DMS 273 (cell line): Measurements from ENCODE around the gene ADAMTS15.

Source experiments
- DNase-seq: peaks from one replicate; lab custom pipeline; 2025; ENCODE audit not compliant: unreplicated experiment; lab: John Stamatoyannopoulos, UW

Gene ADAMTS15

DNA sequence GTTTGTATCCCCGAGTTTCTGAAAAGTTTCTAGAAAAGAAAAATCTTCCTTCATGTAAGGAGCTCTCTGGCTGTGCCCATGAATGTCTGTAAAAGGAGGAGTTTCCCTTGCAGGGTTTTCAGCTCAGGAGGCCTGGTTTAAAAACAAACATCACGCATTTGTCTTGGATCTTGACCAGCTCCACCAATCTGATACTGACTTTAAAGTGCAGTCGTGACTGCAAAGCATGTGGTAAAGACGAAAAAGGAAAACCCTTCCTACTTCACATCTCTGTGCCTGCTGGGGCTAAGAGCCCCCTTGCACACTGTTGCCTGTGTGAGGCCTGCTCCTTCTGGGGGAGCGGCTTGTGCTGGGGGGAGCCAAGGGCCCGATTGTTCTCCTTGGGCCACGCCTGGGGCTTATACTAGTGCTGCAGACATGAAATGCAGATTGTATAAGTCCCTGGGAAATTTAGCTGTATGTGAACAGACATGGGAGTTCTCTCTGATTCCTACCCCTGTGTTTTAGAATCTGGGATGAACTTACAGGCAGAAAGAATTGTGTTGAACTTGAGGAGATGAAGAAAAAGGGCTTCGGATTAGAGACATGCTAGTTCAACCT, 62.1 kb downstream of the ADAMTS15 start:
- DNase-seq = peak; percentile 17

DNA sequence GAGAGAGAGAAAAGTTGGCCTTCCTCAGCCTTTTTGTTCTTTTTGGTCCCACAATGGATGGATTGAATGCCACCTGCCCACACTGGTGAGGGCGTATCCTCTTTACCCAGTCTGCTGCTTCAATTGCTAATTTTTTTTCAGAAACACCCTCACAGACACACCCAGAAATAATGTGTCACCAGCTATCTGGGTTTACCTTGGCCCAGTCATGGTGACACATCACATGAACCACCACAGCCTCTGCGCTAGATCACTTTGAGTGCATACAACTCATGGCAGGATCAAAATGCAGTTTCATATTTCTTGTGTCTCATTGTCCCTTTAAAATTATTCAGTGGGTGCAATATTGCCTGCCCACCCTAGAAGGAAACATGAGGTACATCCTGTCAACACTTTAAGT, 63.3 kb downstream of the ADAMTS15 start:
- DNase-seq = no peak

DNA sequence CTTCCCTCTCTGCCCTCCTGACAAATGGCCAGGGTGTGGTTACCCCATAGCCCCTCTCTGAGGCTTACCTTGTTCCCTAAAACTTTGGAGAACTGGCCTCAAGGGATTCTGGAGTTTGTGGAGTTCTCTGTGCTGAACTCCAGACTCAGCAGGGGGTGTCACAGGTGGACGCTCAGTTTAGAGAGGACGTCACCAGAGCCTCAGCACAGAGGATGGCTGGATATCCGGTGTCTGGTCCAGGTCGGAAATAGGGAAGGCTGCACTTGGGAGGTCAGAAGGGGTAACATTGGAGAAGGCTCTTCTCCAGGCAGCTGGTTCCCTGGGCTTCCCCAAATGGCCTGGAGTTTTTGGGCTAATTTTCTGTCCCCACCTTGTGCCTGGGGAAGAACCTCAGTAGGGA, 64.2 kb downstream of the ADAMTS15 start:
- DNase-seq = peak; percentile 41

DNA sequence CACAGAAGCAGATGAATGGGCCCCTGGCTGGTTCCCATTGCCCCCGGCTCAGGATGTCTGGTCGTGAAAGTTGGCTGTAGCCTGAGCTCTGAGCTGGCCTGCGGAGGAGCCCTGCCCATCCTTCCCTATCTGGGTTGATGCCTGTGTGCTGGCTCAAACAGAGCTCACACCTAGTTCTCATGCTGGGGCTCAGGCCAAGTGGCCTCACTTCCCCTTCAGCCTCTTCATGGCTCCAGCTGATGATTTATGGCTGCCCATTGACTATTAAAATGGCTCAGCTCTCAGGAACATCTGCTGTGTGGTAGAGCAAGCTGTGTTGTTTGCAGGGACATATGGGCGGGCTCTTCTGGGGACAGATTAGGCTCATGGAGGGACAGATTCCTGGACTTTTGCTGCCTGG, 64.7 kb downstream of the ADAMTS15 start:
- DNase-seq = peak; percentile 94

DNA sequence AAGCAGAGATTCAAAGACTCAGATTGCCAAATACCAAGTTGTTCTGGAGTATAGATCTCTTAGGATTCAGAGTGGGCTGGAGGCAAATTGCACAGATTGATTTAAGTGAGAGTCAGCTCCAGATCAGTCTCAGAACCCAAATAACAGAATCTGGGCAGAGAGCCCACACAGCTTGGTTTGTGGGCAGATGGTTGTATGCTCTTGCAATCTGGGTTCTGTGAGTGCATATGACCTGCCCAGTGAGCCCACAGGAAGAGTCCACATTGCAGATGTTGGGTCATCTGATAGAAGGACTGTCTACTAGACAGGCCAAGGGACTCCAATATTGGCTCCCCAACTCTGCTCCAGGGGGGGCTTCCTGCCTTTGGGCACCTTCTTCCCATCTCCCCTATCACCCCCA, 65.9 kb downstream of the ADAMTS15 start:
- DNase-seq = peak; percentile 91

DNA sequence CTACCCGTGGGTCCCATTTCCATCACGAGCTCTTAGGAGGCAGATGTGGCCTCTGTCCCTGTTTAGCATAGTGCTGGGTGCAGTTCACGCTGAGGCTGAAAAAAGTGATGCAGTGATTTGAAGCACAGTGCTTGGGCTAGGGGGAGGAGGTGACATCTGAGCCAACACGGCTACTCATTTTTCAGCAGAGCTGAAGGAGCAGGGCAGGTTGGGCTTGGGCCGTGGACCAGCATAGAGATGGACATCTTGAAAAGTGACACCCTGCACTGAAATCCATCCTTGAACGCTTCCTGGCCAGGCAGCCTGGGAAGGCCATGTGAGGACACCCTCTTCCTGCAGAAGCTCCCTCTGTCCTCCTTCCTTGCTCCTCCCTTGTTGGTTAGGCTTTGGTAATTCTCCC, 66.4 kb downstream of the ADAMTS15 start:
- peak; percentile 56 for DNase-seq

DNA sequence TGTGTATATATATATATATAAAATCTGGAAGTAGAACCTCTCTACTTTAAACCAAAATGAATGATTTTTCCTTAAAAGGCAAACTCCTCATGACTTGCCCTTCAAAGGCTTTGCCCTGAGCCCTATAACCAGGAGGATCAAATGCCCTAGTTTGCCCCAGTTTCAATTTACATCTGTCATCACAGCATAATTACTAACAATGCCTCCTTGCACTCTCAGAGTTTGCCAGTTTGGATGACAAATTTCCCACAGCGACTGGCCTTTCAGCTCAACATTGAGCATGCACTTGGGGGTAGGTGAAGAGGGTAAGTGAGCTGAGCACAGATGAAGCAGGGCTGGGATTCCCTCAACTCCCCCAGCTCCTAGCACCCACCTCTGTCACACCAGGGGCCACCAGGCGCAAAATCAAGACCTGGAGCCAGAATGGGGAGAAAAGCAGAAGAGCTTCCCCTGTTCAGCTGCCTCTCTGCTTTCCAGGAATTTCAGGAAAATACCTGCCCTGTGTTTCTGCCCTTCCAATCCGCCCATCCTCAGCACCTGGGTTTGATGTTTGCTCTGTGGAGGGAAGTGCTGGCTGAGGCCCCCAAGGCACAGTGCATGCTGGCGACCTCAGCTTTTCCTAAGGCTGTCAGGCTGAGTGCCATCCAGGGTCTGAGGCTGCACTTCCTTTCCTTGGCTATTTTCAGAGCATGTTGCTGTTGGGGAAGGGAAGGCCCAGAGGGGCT, 67.5 kb downstream of the ADAMTS15 start:
- DNase-seq = peak; percentile 52

DNA sequence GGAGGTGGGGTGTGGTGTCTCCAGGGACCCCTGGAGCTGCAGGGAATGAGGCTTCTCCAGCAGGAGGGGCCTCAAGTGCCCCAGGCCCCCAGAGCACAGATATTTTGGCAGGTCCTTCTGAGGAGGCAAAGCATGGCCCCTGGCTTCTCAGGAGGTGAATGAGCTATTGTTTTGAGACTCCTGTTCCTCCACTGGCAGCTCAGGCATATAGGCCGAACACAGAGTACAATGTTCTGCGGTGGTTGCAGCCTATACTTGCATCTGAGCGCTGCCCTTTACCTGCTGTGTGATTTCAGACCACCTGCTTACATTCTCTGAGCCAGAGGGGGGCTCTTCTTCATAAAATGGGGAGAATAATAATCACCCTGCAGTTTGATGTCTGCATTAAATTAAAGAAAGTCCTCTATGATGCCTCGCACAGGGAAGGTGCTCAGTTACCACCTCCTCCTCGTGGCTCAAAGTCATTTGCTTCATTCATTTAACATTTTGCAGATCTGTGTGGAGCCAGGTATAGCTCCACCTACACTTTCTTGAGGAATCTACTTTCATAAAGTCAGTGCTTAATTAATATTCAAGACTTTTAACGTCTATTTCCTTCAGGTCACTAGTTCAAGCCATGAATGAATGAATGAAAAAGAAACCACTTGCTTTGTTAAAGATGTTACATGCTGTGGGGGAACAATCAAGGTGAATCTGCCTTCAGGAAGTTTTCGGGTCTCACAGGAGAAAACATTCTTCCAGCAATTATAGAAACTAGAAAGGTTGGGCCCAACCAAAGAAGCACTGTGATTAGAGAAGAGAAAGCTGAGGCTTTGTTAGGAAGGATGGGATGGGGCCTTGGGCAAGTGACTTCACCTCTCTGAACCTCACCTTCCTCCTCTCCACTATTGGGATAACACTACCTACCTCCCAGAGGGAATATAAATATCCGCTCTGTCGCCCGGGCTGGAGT, 68.4 kb downstream of the ADAMTS15 start:
- DNase-seq = no peak

DNA sequence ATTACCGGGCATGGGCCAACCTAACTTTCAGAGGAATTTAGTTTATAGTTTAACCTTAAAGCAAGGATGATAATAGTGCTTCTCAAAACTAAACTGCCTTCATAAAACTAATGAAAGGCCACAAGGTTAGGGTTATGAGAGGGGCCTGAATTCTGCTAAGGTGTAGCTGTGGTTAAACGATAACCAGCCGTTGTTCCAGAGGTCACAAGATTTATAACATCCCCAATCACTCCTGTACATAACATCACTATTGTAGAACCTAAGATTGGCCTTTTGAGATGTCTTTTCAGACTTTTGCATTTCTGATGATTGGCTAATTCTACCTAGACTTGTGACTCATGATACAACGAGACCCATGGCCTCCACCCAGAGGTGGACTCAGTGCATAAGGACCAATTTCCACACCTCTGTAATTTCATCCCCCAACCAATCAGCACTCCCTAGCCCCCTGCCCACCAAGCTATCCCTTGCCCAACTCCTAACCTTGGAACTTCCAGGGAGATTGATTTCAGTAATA, 69.8 kb downstream of the ADAMTS15 start:
- no peak for DNase-seq

DNA sequence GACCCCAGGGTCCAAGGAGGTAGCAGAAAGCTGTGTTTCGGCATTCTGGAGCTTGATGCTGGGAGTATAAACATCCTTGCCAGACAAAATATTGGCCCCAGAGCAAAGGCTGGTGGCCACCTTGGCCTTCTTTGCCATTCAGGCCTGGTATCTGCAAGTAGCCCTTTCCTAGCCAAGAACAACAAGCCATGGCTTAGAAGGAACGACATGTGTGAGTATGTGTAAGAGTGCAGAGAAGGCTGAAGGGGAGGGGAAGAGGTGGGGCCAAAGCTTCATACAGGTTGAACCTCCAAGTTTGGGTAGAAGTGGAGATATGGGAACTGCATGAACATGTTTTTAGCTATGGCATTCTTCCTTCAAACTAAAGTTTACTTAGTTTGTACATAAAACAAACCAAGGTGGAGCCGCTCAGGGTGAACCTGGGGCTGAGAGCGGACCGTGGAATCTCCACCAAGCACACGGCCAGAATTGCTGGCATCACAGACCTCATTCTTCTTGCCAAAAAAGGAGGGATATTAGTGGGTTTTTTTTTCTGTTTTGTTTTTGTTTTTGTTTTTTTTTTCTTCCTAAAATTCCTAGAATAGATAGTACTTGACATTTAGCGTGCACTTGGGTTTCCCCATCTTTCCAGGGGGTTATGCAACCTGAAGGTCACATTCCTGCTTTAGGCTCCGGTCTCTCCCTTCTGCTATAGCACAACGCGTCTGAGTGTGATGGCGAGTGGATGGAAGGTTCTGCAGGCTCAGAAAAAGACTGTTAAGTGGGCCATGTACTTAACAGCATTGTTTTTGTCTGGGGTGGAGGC, 70.9 kb downstream of the ADAMTS15 start:
- no peak for DNase-seq

DNA sequence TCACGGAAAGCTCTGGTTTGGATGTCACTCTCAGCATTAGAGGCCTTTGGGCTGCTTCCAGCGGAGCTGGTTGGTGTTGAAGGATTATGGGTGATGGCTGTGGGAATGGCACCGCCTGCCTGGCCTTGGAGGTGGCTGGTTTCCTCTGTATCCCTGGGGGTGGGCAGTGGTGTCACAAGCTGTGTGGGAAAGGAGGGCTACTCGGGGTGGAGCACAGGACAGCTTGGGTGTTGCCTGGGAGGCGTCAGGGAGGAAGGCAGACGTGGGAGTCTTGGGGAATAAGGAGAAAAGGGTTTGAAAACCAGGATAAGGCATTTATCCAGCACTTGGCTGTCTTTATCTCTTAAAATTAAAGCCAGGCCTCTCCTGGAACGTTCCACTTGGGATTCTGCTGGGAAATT, 71.8 kb downstream of the ADAMTS15 start:
- no peak for DNase-seq

DNA sequence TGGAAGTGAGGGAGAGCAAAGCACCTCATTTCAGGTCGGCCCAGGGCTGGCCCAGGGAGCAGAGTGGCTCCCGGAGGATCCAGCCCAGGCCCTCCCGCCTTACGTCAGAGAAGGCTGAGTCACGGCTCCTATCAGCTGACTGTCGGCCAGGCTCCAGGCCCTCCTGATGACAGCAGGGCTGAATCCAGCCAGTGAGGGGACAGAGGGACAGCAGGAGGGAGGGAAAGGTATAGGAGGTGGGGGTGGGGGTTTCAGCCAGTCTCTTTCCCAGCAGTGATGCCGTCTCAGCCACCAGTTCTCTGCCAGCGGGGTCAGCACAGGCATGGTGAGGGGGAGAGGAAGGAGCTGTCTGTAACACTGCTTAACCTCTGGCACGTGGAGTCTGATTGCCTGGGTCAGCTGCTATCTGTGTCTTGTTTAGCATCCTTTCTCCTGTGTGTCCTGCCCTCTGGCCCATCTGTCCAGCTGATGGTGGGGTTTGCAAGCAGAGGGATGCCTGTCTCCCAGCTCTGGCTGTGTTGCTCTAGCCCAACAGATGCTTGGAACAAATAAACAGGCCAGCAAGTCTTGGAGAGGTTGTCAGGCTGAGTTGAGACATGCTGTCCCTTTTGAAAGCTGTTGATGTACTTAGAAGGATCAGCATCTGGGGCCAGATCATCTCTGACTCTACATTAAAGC, 74.0 kb downstream of the ADAMTS15 start:
- peak; percentile 92 for DNase-seq

DNA sequence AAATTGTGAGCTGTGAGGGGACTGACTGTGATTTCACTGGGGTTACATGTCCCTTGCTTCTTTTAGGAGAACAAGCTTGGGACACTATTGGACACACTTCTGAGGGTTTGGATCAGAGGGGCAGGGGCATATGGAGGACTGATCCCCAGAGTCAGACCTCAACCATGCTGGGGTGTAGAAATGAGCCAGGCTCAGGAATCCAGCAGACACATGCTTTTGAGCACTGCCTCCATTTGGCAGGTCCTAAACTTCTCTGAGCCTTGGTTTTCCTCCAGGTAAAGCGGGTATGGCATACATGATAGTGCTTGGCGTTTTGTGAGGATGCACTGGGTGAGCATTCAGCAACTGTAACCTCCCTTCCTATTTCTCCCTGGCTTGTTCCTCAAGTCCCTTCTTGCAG, 74.7 kb downstream of the ADAMTS15 start:
- DNase-seq = no peak

DNA sequence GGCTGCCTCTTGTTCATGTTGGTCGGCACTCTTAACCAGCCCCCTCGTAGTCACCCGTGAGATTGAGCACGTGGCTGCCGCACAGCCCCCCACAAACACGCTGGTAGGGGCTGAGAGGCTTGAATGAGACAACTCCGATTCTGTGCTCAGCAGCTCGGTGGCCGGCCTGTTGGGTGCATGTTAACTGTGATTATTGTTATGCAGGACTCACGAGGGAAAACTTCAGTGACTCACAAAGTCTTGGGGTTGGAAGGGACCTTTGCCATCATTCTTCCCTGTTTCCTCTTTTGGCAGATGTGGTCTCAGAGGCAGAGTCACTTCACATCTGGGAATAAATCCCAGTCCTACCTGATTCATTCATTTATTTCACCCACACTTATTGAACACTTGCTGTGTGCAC, 75.2 kb downstream of the ADAMTS15 start:
- no peak for DNase-seq

DNA sequence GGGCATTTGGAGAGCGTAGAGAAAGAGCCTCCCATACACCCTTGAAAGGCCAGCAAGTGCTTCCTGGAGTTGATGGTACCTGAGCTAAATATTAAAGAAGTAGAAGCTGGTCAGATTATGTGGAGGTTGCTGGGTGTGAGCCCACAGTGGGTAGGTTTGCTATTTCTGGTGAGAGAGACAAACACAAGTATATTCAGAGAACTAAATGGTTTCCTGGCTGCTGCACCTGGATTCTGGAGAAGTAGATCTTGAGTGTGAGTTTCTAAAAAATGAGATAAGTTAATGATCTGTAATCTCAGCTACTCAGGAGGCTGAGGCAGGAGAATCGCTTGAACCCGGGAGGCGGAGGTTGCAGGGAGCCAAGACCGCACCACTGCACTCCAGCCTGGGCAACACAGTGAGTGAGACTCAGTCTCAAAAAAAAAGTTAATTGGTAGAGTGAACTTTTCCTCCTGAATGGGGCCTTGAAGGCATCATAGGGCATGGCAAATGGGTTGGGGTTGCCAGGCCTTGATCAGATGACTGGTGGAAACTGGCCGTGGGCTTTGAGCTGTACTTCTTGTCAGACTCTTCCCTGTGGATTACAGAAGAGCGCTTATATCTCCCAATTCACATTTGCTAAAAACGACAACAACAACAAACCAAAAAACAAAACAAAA, 75.8 kb downstream of the ADAMTS15 start:
- no peak for DNase-seq

DNA sequence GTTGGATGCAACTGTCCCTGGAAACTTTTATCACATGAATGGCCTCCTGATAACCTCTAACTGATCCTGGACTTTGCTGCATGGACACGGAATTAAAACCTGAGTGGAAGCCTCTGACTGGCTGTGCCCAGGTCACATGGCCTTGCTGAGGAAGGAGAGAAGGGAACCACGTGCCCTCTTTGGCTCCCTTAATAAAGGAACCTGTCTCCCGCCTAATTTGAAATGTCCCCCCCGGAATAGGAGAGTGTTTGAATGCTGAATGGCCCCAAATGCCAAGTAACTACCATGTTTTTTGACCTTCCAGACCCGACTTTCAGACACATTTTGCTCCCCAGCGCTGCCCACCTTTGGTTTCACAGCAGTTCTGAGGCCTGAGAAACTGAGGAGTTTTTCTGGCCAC, 76.9 kb downstream of the ADAMTS15 start:
- DNase-seq = no peak
